ENCODE data around the gene IBTK. TPM values are rescaled to one million over a fixed set of nuclear protein-coding genes. Genes with fewer than 3 reads are reported as not detected.
"Not testable (repeated sequence)": the region's sequence is repeated elsewhere in the genome, so short reads cannot be mapped to it uniquely, and the experiment has no call there.

Gene IBTK
- total RNA-seq, 2 donors from 2014 or later, result 24.8 TPM

- H3K27ac ChIP-seq, result peak overlapping the region in 1 of 2 donors; percentile 26
- H3K36me3 ChIP-seq, result peaks cover 78% of the 10 kb centered on the region
Observed at GRCh38 chr6:82197784-82198183, 49.8 kb downstream of the IBTK start.

GRCh38 chr6:82197245-82197644 is 50.3 kb downstream of the IBTK start:
- not testable (repeated sequence) for H3K4me3 ChIP-seq; H3K27me3 ChIP-seq; H3K9me3 ChIP-seq; DNase-seq (ENCODE audit: low spot score); H3K27ac ChIP-seq; H3K4me1 ChIP-seq
- peaks cover 78% of the 10 kb centered on the region for H3K36me3 ChIP-seq

More at GRCh38 chr6:82197784-82198183, 49.8 kb downstream of the IBTK start:
- Histone ChIP-seq H3K4me3 (no peak overlapping the region), H3K27me3 (no peaks in the 10 kb centered on the region), H3K9me3 (no peaks in the 10 kb centered on the region), H3K4me1 (peaks cover 0 to 8% of the 10 kb centered on the region in 2 donors)
- no peak for DNase-seq (ENCODE audit: low spot score)
- TF ChIP-seq, protein P1, sequence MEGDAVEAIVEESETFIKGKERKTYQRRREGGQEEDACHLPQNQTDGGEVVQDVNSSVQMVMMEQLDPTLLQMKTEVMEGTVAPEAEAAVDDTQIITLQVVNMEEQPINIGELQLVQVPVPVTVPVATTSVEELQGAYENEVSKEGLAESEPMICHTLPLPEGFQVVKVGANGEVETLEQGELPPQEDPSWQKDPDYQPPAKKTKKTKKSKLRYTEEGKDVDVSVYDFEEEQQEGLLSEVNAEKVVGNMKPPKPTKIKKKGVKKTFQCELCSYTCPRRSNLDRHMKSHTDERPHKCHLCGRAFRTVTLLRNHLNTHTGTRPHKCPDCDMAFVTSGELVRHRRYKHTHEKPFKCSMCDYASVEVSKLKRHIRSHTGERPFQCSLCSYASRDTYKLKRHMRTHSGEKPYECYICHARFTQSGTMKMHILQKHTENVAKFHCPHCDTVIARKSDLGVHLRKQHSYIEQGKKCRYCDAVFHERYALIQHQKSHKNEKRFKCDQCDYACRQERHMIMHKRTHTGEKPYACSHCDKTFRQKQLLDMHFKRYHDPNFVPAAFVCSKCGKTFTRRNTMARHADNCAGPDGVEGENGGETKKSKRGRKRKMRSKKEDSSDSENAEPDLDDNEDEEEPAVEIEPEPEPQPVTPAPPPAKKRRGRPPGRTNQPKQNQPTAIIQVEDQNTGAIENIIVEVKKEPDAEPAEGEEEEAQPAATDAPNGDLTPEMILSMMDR (IDR thresholded peaks at IDR 0.05), result no peak

DNA sequence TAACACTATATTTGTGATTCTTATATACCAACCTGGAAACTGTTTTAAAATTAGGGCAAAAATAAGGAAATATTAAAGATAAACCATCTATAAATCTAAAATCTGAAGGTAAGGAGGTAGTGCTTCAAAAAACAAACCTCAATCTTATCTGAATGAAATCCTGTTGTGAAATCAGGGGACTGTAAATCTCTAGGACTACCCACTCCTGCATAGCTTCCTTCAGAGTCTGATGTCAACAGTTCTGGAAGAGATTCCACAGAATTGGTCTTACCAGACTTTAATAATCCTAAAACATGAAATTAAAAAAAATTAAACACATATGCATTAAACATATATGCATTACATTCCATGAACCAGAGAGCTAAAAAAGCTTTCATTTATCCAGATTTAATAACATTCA is 51.4 kb downstream of the IBTK start:
- DNase-seq (ENCODE audit: low spot score), result no peak
- no peaks in the 10 kb centered on the region for H3K27me3 ChIP-seq
- TF ChIP-seq, protein P1 (IDR thresholded peaks at IDR 0.05), result no peak
- H3K27ac ChIP-seq, result no peak overlapping the region
- H3K36me3 ChIP-seq, result peaks cover 69% of the 10 kb centered on the region
- no peaks in the 10 kb centered on the region for H3K9me3 ChIP-seq
- peaks cover 0 to 8% of the 10 kb centered on the region in 2 donors for H3K4me1 ChIP-seq
- no peak overlapping the region for H3K4me3 ChIP-seq

DNA sequence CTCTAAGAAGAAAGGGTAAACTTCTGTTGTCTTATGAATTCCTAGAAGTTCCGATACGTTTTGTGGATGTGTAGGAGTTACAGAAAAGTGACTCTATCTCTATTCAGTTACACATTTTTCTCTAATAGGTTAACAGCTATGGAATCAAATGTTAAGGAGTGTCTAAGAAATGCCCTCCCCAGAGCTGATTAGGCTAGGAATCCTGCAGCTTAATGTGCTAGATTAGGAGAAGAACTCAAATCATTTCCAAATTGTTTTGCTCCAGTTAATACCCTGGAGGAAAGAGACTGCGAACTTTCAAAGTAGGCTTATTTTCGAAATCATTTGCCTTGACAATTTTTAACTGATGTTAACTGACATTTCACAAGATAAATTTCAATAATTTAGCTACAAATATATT is 51.9 kb downstream of the IBTK start:
- H3K27me3 ChIP-seq, result no peaks in the 10 kb centered on the region
- TF ChIP-seq, protein P1 (IDR thresholded peaks at IDR 0.05), result no peak
- no peak overlapping the region for H3K27ac ChIP-seq
- H3K36me3 ChIP-seq, result peaks cover 70% of the 10 kb centered on the region
- no peaks in the 10 kb centered on the region for H3K9me3 ChIP-seq
- H3K4me1 ChIP-seq, result peaks cover 0 to 8% of the 10 kb centered on the region in 2 donors
- DNase-seq (ENCODE audit: low spot score), result no peak
- H3K4me3 ChIP-seq, result no peak overlapping the region

DNA sequence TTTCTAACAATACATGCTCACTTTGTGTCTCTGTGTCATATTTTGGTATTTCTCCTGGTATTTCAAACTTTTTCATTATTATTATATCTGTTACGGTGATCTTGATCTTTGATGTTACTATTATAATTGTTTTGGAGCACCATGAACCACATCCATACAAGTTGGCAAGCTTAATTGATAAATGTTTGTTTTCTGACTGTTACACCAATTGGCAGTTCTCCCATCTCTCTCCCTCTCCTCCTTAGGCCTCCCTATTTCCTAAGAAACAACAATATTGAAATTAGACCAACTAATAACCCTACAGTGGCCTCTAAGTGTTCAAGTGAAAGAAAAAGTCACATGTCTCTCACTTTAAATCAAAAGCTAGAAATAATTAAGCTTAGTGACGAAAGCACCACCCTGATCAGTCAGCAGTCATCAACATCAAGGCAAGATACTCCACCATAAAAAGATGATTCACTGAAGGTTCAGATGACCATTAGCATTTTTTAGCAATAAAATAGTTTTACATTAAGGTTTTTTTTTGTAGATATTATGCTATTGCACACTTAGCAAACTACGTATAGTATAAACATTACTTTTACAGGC is 61.5 kb downstream of the IBTK start:
- TF ChIP-seq, protein P1 (IDR thresholded peaks at IDR 0.05), result no peak
- no peak for DNase-seq (ENCODE audit: low spot score)
- no peaks in the 10 kb centered on the region for H3K9me3 ChIP-seq
- no peaks in the 10 kb centered on the region for H3K4me1 ChIP-seq
- H3K36me3 ChIP-seq, result peaks cover 47% of the 10 kb centered on the region
- H3K4me3 ChIP-seq, result no peak overlapping the region
- H3K27ac ChIP-seq, result no peak overlapping the region
- H3K27me3 ChIP-seq, result no peaks in the 10 kb centered on the region

DNA sequence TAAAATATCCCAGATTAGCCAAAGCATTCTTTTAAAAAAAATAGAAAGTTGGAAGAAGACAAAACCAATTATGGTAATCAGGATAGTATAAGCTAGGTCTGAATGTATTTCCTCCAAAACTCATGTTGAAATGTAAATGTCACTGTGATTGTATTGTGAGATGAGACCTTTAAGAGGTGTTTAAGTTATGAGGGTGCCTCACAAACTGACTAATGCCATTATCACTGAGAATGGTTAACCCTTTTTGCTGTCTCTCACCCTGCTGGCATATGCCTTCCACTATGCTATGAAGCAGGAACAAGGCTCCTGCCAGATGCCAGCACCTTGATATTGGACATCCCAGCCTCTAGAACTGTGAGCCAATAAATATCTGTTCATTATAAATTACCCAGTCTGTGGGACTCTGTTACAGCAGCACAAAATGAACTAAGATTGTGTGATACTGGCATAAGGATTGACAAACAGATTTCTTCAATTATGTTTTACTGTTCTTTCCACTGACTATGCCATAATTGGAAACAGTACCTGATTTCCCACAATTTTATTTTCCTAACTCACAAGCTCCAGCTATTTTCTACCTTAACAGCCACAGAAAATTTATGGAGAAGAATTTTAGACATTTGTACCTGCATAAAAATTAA is 63.8 kb downstream of the IBTK start:
- H3K36me3 ChIP-seq, result peaks cover 39% of the 10 kb centered on the region
- no peaks in the 10 kb centered on the region for H3K4me1 ChIP-seq
- no peaks in the 10 kb centered on the region for H3K9me3 ChIP-seq
- H3K27ac ChIP-seq, result no peak overlapping the region
- TF ChIP-seq, protein P1 (IDR thresholded peaks at IDR 0.05), result no peak
- H3K4me3 ChIP-seq, result no peak overlapping the region
- no peaks in the 10 kb centered on the region for H3K27me3 ChIP-seq
- DNase-seq (ENCODE audit: low spot score), result no peak

Data from right atrium auricular region (tissue), 2 donors.